Central memory CD8-positive, alpha-beta T cell (primary cell): ENCODE data around the gene COG3.

Source experiments
- ATAC-seq: fragments of 150-1000 bp; cut with Tn5 transposase; replicated peaks from 2 replicates; pipeline ENCODE4 v1.10.0; 2022; ENCODE audit warnings: mild to moderate bottlenecking, moderate FRiP score, moderate number of reproducible peaks; ENCODE audit not compliant: poor library complexity, severe bottlenecking; ENCODE audit errors: extremely low read depth
- DNase-seq, 2 donors: peaks; one replicate each; pipeline ENCODE4 v3.0.0; 2021; ENCODE audit warnings: low spot score in 2 of 2
- H3K27ac Mint-ChIP-seq: one replicate; pipeline ENCODE4 v1.8.0; 2022; ENCODE audit warnings: low read depth, mild to moderate bottlenecking, moderate library complexity, mixed read lengths
- H3K27me3 Mint-ChIP-seq: one replicate; pipeline ENCODE4 v1.8.0; 2022; ENCODE audit warnings: mixed read lengths
- H3K36me3 Mint-ChIP-seq: one replicate; pipeline ENCODE4 v1.8.0; 2022; ENCODE audit warnings: mild to moderate bottlenecking, moderate library complexity, mixed read lengths; ENCODE audit not compliant: insufficient read depth
- H3K4me1 Mint-ChIP-seq: one replicate; pipeline ENCODE4 v1.8.0; 2022; ENCODE audit warnings: mixed read lengths
- H3K4me3 Mint-ChIP-seq: one replicate; pipeline ENCODE4 v1.8.0; 2022; ENCODE audit warnings: mild to moderate bottlenecking, moderate library complexity, mixed read lengths
- H3K9me3 Mint-ChIP-seq: one replicate; pipeline ENCODE4 v1.8.0; 2022; ENCODE audit warnings: mixed read lengths

COG3 gene

GRCh38 chr13:45527699-45528462 lies 63.1 kb downstream of the COG3 start:
- Mint-ChIP-seq H3K27me3 (no peaks in the 10 kb centered on the region), H3K27ac (no peak overlapping the region), H3K4me3 (no peak overlapping the region), H3K9me3 (no peaks in the 10 kb centered on the region), H3K4me1 (peaks cover under 1% of the 10 kb centered on the region), H3K36me3 (peaks cover 60% of the 10 kb centered on the region)
- ATAC-seq (no peak), DNase-seq (no peak)

GRCh38 chr13:45529758-45530157 lies 65.0 kb downstream of the COG3 start:
- no peak for ATAC-seq
- no peak overlapping the region for H3K27ac Mint-ChIP-seq
- H3K4me3 Mint-ChIP-seq, result no peak overlapping the region
- no peaks in the 10 kb centered on the region for H3K27me3 Mint-ChIP-seq
- H3K36me3 Mint-ChIP-seq, result peaks cover 66% of the 10 kb centered on the region
- no peaks in the 10 kb centered on the region for H3K4me1 Mint-ChIP-seq
- H3K9me3 Mint-ChIP-seq, result no peaks in the 10 kb centered on the region
- DNase-seq, result no peak

- Mint-ChIP-seq H3K27me3 (no peaks in the 10 kb centered on the region), H3K36me3 (peaks cover 43% of the 10 kb centered on the region), H3K9me3 (no peaks in the 10 kb centered on the region), H3K27ac (no peak overlapping the region), H3K4me1 (no peaks in the 10 kb centered on the region), H3K4me3 (no peak overlapping the region)
- ATAC-seq (no peak), DNase-seq (no peak)
Observed at GRCh38 chr13:45534604-45535003, 69.9 kb downstream of the COG3 start.

GRCh38 chr13:45536224-45536623 lies 71.5 kb downstream of the COG3 start:
- no peaks in the 10 kb centered on the region for H3K4me1 Mint-ChIP-seq
- DNase-seq, result no peak
- H3K27ac Mint-ChIP-seq, result no peak overlapping the region
- H3K4me3 Mint-ChIP-seq, result no peak overlapping the region
- H3K9me3 Mint-ChIP-seq, result no peaks in the 10 kb centered on the region
- H3K36me3 Mint-ChIP-seq, result peaks cover 32% of the 10 kb centered on the region
- no peaks in the 10 kb centered on the region for H3K27me3 Mint-ChIP-seq
- ATAC-seq, result no peak

GRCh38 chr13:45537516-45537915 lies 72.8 kb downstream of the COG3 start:
- no peak overlapping the region for H3K27ac Mint-ChIP-seq
- DNase-seq, result no peak
- ATAC-seq, result no peak

DNA sequence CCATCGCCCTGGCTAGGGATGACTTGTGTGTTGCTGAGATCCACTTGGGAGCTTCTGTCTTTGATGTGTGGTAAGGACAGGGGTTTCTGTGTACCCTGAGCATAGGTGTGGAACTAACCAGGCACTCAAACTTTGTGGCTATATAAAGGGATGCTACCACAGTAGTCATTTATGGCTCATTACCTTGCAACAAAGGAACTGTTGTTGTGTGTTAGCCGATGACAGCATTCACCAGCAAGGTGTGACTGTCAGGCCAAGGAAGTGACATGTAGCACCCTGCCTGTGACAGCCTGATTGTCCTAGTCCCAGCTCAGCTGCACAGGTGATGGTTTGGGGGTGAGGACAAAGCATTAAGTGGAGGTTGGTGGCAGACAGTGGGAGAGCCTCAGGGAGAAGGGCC lies 73.6 kb downstream of the COG3 start:
- H3K36me3 Mint-ChIP-seq, result peaks cover 21% of the 10 kb centered on the region
- no peaks in the 10 kb centered on the region for H3K27me3 Mint-ChIP-seq
- DNase-seq (no peak), ATAC-seq (no peak)
- H3K9me3 Mint-ChIP-seq, result no peaks in the 10 kb centered on the region
- H3K4me1 Mint-ChIP-seq, result no peaks in the 10 kb centered on the region
- no peak overlapping the region for H3K27ac Mint-ChIP-seq
- no peak overlapping the region for H3K4me3 Mint-ChIP-seq

More at GRCh38 chr13:45537516-45537915, 72.8 kb downstream of the COG3 start:
- no peaks in the 10 kb centered on the region for H3K4me1 Mint-ChIP-seq
- no peak overlapping the region for H3K4me3 Mint-ChIP-seq
- peaks cover 27% of the 10 kb centered on the region for H3K36me3 Mint-ChIP-seq
- H3K27me3 Mint-ChIP-seq, result no peaks in the 10 kb centered on the region
- H3K9me3 Mint-ChIP-seq, result no peaks in the 10 kb centered on the region

GRCh38 chr13:45540195-45540594 lies 75.5 kb downstream of the COG3 start:
- Mint-ChIP-seq H3K27me3 (no peaks in the 10 kb centered on the region), H3K36me3 (peaks cover 6% of the 10 kb centered on the region), H3K4me3 (no peak overlapping the region), H3K9me3 (no peaks in the 10 kb centered on the region), H3K27ac (no peak overlapping the region), H3K4me1 (no peaks in the 10 kb centered on the region)
- no peak for ATAC-seq
- no peak for DNase-seq

GRCh38 chr13:45540864-45541263 lies 76.1 kb downstream of the COG3 start:
- DNase-seq, result no peak
- no peaks in the 10 kb centered on the region for H3K4me1 Mint-ChIP-seq
- no peaks in the 10 kb centered on the region for H3K27me3 Mint-ChIP-seq
- H3K9me3 Mint-ChIP-seq, result no peaks in the 10 kb centered on the region
- no peak overlapping the region for H3K27ac Mint-ChIP-seq
- peaks cover 2% of the 10 kb centered on the region for H3K36me3 Mint-ChIP-seq
- no peak for ATAC-seq
- H3K4me3 Mint-ChIP-seq, result no peak overlapping the region

- Mint-ChIP-seq H3K4me1 (no peaks in the 10 kb centered on the region), H3K4me3 (no peak overlapping the region), H3K36me3 (peaks cover 2% of the 10 kb centered on the region), H3K27ac (no peak overlapping the region), H3K27me3 (no peaks in the 10 kb centered on the region), H3K9me3 (no peaks in the 10 kb centered on the region)
- ATAC-seq (no peak), DNase-seq (no peak)
Observed at GRCh38 chr13:45541806-45542205, 77.1 kb downstream of the COG3 start.

GRCh38 chr13:45542391-45542790 lies 77.7 kb downstream of the COG3 start:
- DNase-seq (no peak), ATAC-seq (no peak)
- no peak overlapping the region for H3K27ac Mint-ChIP-seq
- no peaks in the 10 kb centered on the region for H3K27me3 Mint-ChIP-seq
- no peaks in the 10 kb centered on the region for H3K36me3 Mint-ChIP-seq
- H3K9me3 Mint-ChIP-seq, result no peaks in the 10 kb centered on the region
- H3K4me3 Mint-ChIP-seq, result no peak overlapping the region
- H3K4me1 Mint-ChIP-seq, result no peaks in the 10 kb centered on the region

GRCh38 chr13:45542878-45543277 lies 78.1 kb downstream of the COG3 start:
- Mint-ChIP-seq H3K27ac (no peak overlapping the region), H3K4me1 (no peaks in the 10 kb centered on the region), H3K9me3 (no peaks in the 10 kb centered on the region), H3K27me3 (peaks cover 2% of the 10 kb centered on the region), H3K36me3 (no peaks in the 10 kb centered on the region), H3K4me3 (no peak overlapping the region)
- DNase-seq (no peak), ATAC-seq (no peak)

DNA sequence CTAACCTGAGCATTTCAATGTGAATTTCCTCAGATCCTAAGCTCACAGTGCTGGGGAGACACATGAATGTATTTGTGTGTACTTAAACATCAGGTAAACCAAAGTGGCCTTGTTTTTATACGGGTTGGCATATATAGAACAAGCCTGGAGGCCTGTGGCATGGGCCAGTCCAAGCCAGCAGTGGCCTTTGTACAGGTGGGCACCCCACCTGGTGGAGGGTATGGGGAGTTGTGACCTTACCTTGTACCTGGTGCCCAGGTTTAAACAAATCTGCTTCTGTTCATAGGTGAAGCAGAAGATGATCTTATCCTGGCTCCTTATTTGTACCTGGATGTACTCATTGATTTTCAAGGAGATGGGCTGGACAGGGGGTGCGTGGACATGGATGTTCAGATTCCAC lies 79.8 kb downstream of the COG3 start:
- no peak overlapping the region for H3K27ac Mint-ChIP-seq
- DNase-seq (no peak), ATAC-seq (no peak)
- H3K4me3 Mint-ChIP-seq, result no peak overlapping the region
- H3K27me3 Mint-ChIP-seq, result peaks cover 12% of the 10 kb centered on the region
- H3K9me3 Mint-ChIP-seq, result no peaks in the 10 kb centered on the region
- no peaks in the 10 kb centered on the region for H3K36me3 Mint-ChIP-seq
- no peaks in the 10 kb centered on the region for H3K4me1 Mint-ChIP-seq

GRCh38 chr13:45545686-45546409 lies 81.1 kb downstream of the COG3 start:
- Mint-ChIP-seq H3K36me3 (no peaks in the 10 kb centered on the region), H3K4me3 (no peak overlapping the region), H3K27ac (no peak overlapping the region), H3K4me1 (no peaks in the 10 kb centered on the region), H3K9me3 (no peaks in the 10 kb centered on the region), H3K27me3 (peaks cover 24% of the 10 kb centered on the region)
- ATAC-seq, result no peak
- no peak for DNase-seq
